ENCODE measurements around the gene NF1. TPM values are rescaled to one million over a fixed set of nuclear protein-coding genes. Genes with fewer than 3 reads are reported as not detected.

Gene NF1
- total RNA-seq, 4 donors from 2014 or later, result 23.6 to 47.3 (median 32.0) TPM

- DNase-seq (no peak), ATAC-seq (no peak)
- Histone ChIP-seq H3K27me3 (no peaks in the 10 kb centered on the region), H3K36me3 (no peaks in the 10 kb centered on the region), H3K9me3 (no peaks in the 10 kb centered on the region), H3K27ac (no peak overlapping the region), H3K4me3 (no peak overlapping the region), H3K4me1 (peaks cover 9 to 11% of the 10 kb centered on the region in 2 donors)
- TF ChIP-seq CTCF (IDR thresholded peaks at IDR 0.05 in 4 of 5, conservative IDR thresholded peaks at IDR 0.05 in 1 of 5), result no peak
- no peak for TF ChIP-seq POLR2A (IDR thresholded peaks at IDR 0.05)
- in situ Hi-C loops (cut with MboI; ENCODE audit: low sequenced_read_pairs in 4 of 4), result no loop called here
- intact Hi-C loops (cut with DNase I; ENCODE audit: low total_unique reads), result no loop called here
Observed at GRCh38 chr17:31134576-31134975, 39.8 kb downstream of the NF1 start.

GRCh38 chr17:31136319-31136718 lies 41.5 kb downstream of the NF1 start:
- DNase-seq, result no peak

GRCh38 chr17:31140111-31140510 lies 45.3 kb downstream of the NF1 start:
- intact Hi-C loops (cut with DNase I; ENCODE audit: low total_unique reads), result no loop called here
- Histone ChIP-seq H3K4me1 (no peaks in the 10 kb centered on the region), H3K36me3 (no peaks in the 10 kb centered on the region), H3K4me3 (no peak overlapping the region), H3K9me3 (no peaks in the 10 kb centered on the region), H3K27me3 (no peaks in the 10 kb centered on the region), H3K27ac (no peak overlapping the region)
- in situ Hi-C loops (cut with MboI; ENCODE audit: low sequenced_read_pairs in 4 of 4), result no loop called here
- DNase-seq (no peak), ATAC-seq (no peak)
- TF ChIP-seq POLR2A (IDR thresholded peaks at IDR 0.05), result no peak
- no peak for TF ChIP-seq CTCF (IDR thresholded peaks at IDR 0.05 in 4 of 5, conservative IDR thresholded peaks at IDR 0.05 in 1 of 5)

More at GRCh38 chr17:31136319-31136718, 41.5 kb downstream of the NF1 start:
- Histone ChIP-seq H3K4me3 (no peak overlapping the region), H3K27ac (no peak overlapping the region), H3K27me3 (no peaks in the 10 kb centered on the region), H3K4me1 (peaks cover 1 to 3% of the 10 kb centered on the region in 2 donors), H3K36me3 (no peaks in the 10 kb centered on the region), H3K9me3 (no peaks in the 10 kb centered on the region)
- intact Hi-C loops (cut with DNase I; ENCODE audit: low total_unique reads) (no loop called here), in situ Hi-C loops (cut with MboI; ENCODE audit: low sequenced_read_pairs in 4 of 4) (no loop called here)
- TF ChIP-seq CTCF (IDR thresholded peaks at IDR 0.05 in 4 of 5, conservative IDR thresholded peaks at IDR 0.05 in 1 of 5), result no peak
- TF ChIP-seq POLR2A (IDR thresholded peaks at IDR 0.05), result no peak
- no peak for ATAC-seq

- H3K4me1 ChIP-seq, result peaks cover 0 to 5% of the 10 kb centered on the region in 2 donors
- DNase-seq, result no peak
- in situ Hi-C loops (cut with MboI; ENCODE audit: low sequenced_read_pairs in 4 of 4) (no loop called here), intact Hi-C loops (cut with DNase I; ENCODE audit: low total_unique reads) (no loop called here)
- no peaks in the 10 kb centered on the region for H3K9me3 ChIP-seq
- H3K27ac ChIP-seq, result no peak overlapping the region
- no peaks in the 10 kb centered on the region for H3K27me3 ChIP-seq
- no peak for TF ChIP-seq CTCF (IDR thresholded peaks at IDR 0.05 in 4 of 5, conservative IDR thresholded peaks at IDR 0.05 in 1 of 5)
- no peak for TF ChIP-seq POLR2A (IDR thresholded peaks at IDR 0.05)
- H3K4me3 ChIP-seq, result no peak overlapping the region
- ATAC-seq, result no peak
- no peaks in the 10 kb centered on the region for H3K36me3 ChIP-seq
Observed at GRCh38 chr17:31144428-31144827, 49.7 kb downstream of the NF1 start.

GRCh38 chr17:31144836-31145235 lies 50.1 kb downstream of the NF1 start:
- H3K27ac ChIP-seq, result no peak overlapping the region
- H3K4me1 ChIP-seq, result peaks cover 0 to 5% of the 10 kb centered on the region in 2 donors
- no peak for TF ChIP-seq CTCF (IDR thresholded peaks at IDR 0.05 in 4 of 5, conservative IDR thresholded peaks at IDR 0.05 in 1 of 5)
- TF ChIP-seq POLR2A (IDR thresholded peaks at IDR 0.05), result no peak
- in situ Hi-C loops (cut with MboI; ENCODE audit: low sequenced_read_pairs in 4 of 4), result no loop called here
- DNase-seq (no peak), ATAC-seq (no peak)
- H3K27me3 ChIP-seq, result no peaks in the 10 kb centered on the region
- intact Hi-C loops (cut with DNase I; ENCODE audit: low total_unique reads), result no loop called here
- no peak overlapping the region for H3K4me3 ChIP-seq
- H3K36me3 ChIP-seq, result no peaks in the 10 kb centered on the region
- H3K9me3 ChIP-seq, result no peaks in the 10 kb centered on the region
